CD14-positive monocyte (primary cell): Measurements from ENCODE around the gene TNFRSF8. TPM values are rescaled to one million over a fixed set of nuclear protein-coding genes. Genes with fewer than 3 reads are reported as not detected.
A peak's percentile ranks its signal among the peaks of the same experiment; 100 is the strongest.

ENCODE experiments used
- DNase-seq, 3 donors: peaks; one replicate each; pipeline ENCODE4 v3.0.0-alpha.2; 2011 to 2022
- H2AFZ ChIP-seq: 2 replicates; pipeline ENCODE4 v1.6.0; 2012; ENCODE audit warnings: mild to moderate bottlenecking, low read depth, low read length, inconsistent platforms; ENCODE audit not compliant: insufficient read depth, poor library complexity, severe bottlenecking
- H3K27ac ChIP-seq, 2 donors: 1 replicate in 1 of 2; 2 replicates in 1 of 2; pipeline ENCODE4 v1.5.1; 2012 to 2013; ENCODE audit warnings: low read length in 2 of 2, control low read depth in 1 of 2, inconsistent platforms in 1 of 2, low read depth in 1 of 2, mild to moderate bottlenecking in 1 of 2
- H3K27me3 ChIP-seq, 2 donors: one replicate each; pipeline versions ENCODE4 v1.6.0 to v1.6.1; 2011 to 2013; ENCODE audit warnings: low read length in 2 of 2; ENCODE audit not compliant: control insufficient read depth in 2 of 2, insufficient read depth in 2 of 2
- H3K36me3 ChIP-seq, 2 donors: replicated peaks in 1 of 2; 1 replicate in 1 of 2; 2 replicates in 1 of 2; pipeline versions ENCODE4 v1.5.1 to v1.6.1; 2012 to 2013; ENCODE audit warnings: low read length in 2 of 2, control low read depth in 1 of 2, inconsistent platforms in 1 of 2, mild to moderate bottlenecking in 1 of 2; ENCODE audit not compliant: insufficient read depth in 2 of 2, control insufficient read depth in 1 of 2
- H3K4me1 ChIP-seq, 2 donors: 1 replicate in 1 of 2; 2 replicates in 1 of 2; pipeline versions ENCODE4 v1.5.1 to v1.6.1; 2012 to 2013; ENCODE audit warnings: low read length in 2 of 2, control low read depth in 1 of 2, inconsistent platforms in 1 of 2, mild to moderate bottlenecking in 1 of 2, moderate library complexity in 1 of 2; ENCODE audit not compliant: insufficient read depth in 2 of 2, control insufficient read depth in 1 of 2
- H3K4me2 ChIP-seq: replicated peaks from 2 replicates; pipeline ENCODE3; 2012; ENCODE audit warnings: low read length, moderate library complexity, mild to moderate bottlenecking; ENCODE audit not compliant: poor library complexity, severe bottlenecking; ENCODE audit errors: extremely low read depth
- H3K4me3 ChIP-seq, 3 experiments: fragments of 200-600 bp in 1 of 3; sonication (generic) in 1 of 3; replicated peaks in 1 of 3; 1 replicate in 2 of 3; 2 replicates in 1 of 3; pipeline ENCODE4 v1.5.1; 2011 to 2013; ENCODE audit warnings: low read length in 3 of 3, mild to moderate bottlenecking in 3 of 3, control low read depth in 2 of 3, low read depth in 2 of 3, inconsistent platforms in 1 of 3, moderate library complexity in 1 of 3
- H3K79me2 ChIP-seq: 2 replicates; pipeline ENCODE4 v1.6.0; 2012; ENCODE audit warnings: mild to moderate bottlenecking, control low read depth, inconsistent platforms, low read length, moderate library complexity; ENCODE audit not compliant: insufficient read depth
- H3K9ac ChIP-seq: 2 replicates; pipeline ENCODE4 v1.6.0; 2017; ENCODE audit warnings: low read length, mild to moderate bottlenecking; ENCODE audit not compliant: insufficient read depth, poor library complexity, severe bottlenecking
- H3K9me3 ChIP-seq, 2 donors: replicated peaks in 1 of 2; 1 replicate in 1 of 2; 2 replicates in 1 of 2; pipeline versions ENCODE4 v1.5.1 to v1.6.1; 2012 to 2013; ENCODE audit warnings: low read length in 2 of 2, control low read depth in 1 of 2; ENCODE audit not compliant: control insufficient read depth in 1 of 2, insufficient read depth in 1 of 2
- H4K20me1 ChIP-seq: 2 replicates; pipeline ENCODE4 v1.6.0; 2012; ENCODE audit warnings: mild to moderate bottlenecking, low read length, control low read depth, moderate library complexity; ENCODE audit not compliant: insufficient read depth
- H3K27ac Mint-ChIP-seq, 7 donors: one replicate each; pipeline ENCODE4 v1.8.0; 2020; ENCODE audit warnings: mild to moderate bottlenecking in 7 of 7, mixed read lengths in 7 of 7, moderate library complexity in 6 of 7, inconsistent platforms in 2 of 7
- H3K27me3 Mint-ChIP-seq, 3 donors: one replicate each; pipeline ENCODE4 v1.8.0; 2021 to 2022; ENCODE audit warnings: low read depth in 3 of 3, mild to moderate bottlenecking in 3 of 3, mixed read lengths in 3 of 3, moderate library complexity in 3 of 3, inconsistent platforms in 1 of 3
- H3K36me3 Mint-ChIP-seq, 2 donors: one replicate each; pipeline ENCODE4 v1.8.0; 2020; ENCODE audit warnings: mixed read lengths in 2 of 2, inconsistent platforms in 1 of 2, mild to moderate bottlenecking in 1 of 2
- H3K4me1 Mint-ChIP-seq: one replicate; pipeline ENCODE4 v1.8.0; 2020; ENCODE audit warnings: mild to moderate bottlenecking, mixed read lengths
- H3K4me3 Mint-ChIP-seq, 2 donors: one replicate each; pipeline ENCODE4 v1.8.0; 2020; ENCODE audit warnings: mild to moderate bottlenecking in 2 of 2, mixed read lengths in 2 of 2, moderate library complexity in 1 of 2
- H3K9me3 Mint-ChIP-seq, 7 donors: one replicate each; pipeline ENCODE4 v1.8.0; 2020 to 2022; ENCODE audit warnings: mixed read lengths in 7 of 7, mild to moderate bottlenecking in 6 of 7, moderate library complexity in 6 of 7, inconsistent platforms in 2 of 7
- WGBS: methylation state at CpG from one replicate; pipeline ENCODE4 v1.1.5; 2013; ENCODE audit warnings: missing lambda C conversion rate; ENCODE audit not compliant: insufficient coverage; 5-methylcytosine and 5-hydroxymethylcytosine counted together
- intact Hi-C, 2 donors: fragments of 100-400 bp; cut with micrococcal nuclease; formaldehyde crosslinking; loops; one replicate each; pipeline versions ENCODE4 v1.15.0 to v1.15.1; 2023
- polyA plus RNA-seq, 3 donors: library from polyadenylated mRNA; depleted of rRNA in 1 of 3; unstranded in 2 of 3; stranded (reverse) in 1 of 3; fragments of 300-500 nt in 2 of 3; fragments of >200 nt in 1 of 3; fragmentation: Illumina TruSeq in 2 of 3; gene quantifications; 1 replicate in 2 of 3; 2 replicates in 1 of 3; pipeline ENCODE4 v1.2.3, GENCODE V29; 2012 to 2021
- TF ChIP-seq, protein P1 (sequence below): fragments of 200-600 bp; IDR thresholded peaks from one replicate; pipeline ENCODE4 v1.8.0; 2022; ENCODE audit warnings: antibody characterized with exemption, mild to moderate bottlenecking

Gene TNFRSF8
- polyA plus RNA-seq, 3 donors, result 10.9 to 11.9 (median 11.8) TPM

DNA sequence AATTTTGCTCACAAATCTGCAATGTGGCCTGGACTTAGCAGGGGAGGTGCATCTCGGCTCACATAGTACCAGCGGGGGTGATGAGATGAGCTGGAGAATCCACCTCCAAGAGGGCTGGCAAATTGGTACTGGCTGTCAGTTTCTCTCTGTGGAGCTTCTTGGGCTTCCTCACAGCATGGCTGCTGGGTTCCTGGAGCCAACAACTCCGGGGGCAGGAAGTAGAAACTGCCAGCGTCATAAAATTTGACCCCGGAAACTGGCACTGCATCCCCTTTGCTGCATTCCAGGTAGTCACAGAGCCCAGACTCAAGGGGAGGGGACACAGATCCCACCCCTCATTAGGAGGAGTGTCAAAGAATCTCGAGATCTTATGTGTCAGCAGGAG is 86.7 kb downstream of the TNFRSF8 start:
- Histone ChIP-seq H3K4me3 (peak overlapping the region in 1 of 3 experiments; percentile 6), H3K9ac (peak overlapping the region; percentile 44), H4K20me1 (no peaks in the 10 kb centered on the region), H3K4me1 (peaks cover 95 to 97% of the 10 kb centered on the region in 2 donors), H3K27me3 (no peaks in the 10 kb centered on the region), H2AFZ (no peak overlapping the region), H3K27ac (peak overlapping the region; percentile 98 to 100), H3K9me3 (peaks cover 0 to 7% of the 10 kb centered on the region in 2 donors), H3K4me2 (peak overlapping the region; percentile 31), H3K36me3 (no peaks in the 10 kb centered on the region), H3K79me2 (peaks cover 7% of the 10 kb centered on the region)
- Mint-ChIP-seq H3K27me3 (peaks cover 0 to 2% (median 2%) of the 10 kb centered on the region in 3 donors), H3K27ac (peak overlapping the region; percentile 99 to 100 (median 100)), H3K9me3 (peaks cover 3 to 17% (median 12%) of the 10 kb centered on the region in 7 donors), H3K4me1 (peaks cover 94% of the 10 kb centered on the region), H3K36me3 (peaks cover 25 to 30% of the 10 kb centered on the region in 2 donors), H3K4me3 (no peak overlapping the region)
- intact Hi-C loops, result no loop called here
- TF ChIP-seq, protein P1, sequence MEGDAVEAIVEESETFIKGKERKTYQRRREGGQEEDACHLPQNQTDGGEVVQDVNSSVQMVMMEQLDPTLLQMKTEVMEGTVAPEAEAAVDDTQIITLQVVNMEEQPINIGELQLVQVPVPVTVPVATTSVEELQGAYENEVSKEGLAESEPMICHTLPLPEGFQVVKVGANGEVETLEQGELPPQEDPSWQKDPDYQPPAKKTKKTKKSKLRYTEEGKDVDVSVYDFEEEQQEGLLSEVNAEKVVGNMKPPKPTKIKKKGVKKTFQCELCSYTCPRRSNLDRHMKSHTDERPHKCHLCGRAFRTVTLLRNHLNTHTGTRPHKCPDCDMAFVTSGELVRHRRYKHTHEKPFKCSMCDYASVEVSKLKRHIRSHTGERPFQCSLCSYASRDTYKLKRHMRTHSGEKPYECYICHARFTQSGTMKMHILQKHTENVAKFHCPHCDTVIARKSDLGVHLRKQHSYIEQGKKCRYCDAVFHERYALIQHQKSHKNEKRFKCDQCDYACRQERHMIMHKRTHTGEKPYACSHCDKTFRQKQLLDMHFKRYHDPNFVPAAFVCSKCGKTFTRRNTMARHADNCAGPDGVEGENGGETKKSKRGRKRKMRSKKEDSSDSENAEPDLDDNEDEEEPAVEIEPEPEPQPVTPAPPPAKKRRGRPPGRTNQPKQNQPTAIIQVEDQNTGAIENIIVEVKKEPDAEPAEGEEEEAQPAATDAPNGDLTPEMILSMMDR, result no peak
- DNase-seq, result no peak
- WGBS, result 100% methylated on average over 2 of the region's 6 CpGs

- no peaks in the 10 kb centered on the region for H4K20me1 ChIP-seq
- peak overlapping the region; percentile 31 for H3K4me2 ChIP-seq
- peaks cover 0 to 7% of the 10 kb centered on the region in 2 donors for H3K9me3 ChIP-seq
- H3K4me3 ChIP-seq, result peak overlapping the region in 1 of 3 experiments; percentile 42
- no peaks in the 10 kb centered on the region for H3K27me3 ChIP-seq
- WGBS, result 17% methylated on average over 8 of the region's 9 CpGs
- intact Hi-C loops, result no loop called here
- peaks cover 94% of the 10 kb centered on the region for H3K4me1 Mint-ChIP-seq
- peaks cover 3 to 17% (median 12%) of the 10 kb centered on the region in 7 donors for H3K9me3 Mint-ChIP-seq
- H3K79me2 ChIP-seq, result peaks cover 7% of the 10 kb centered on the region
- H3K27ac ChIP-seq, result peak overlapping the region; percentile 98 to 100
- H3K36me3 ChIP-seq, result no peaks in the 10 kb centered on the region
- H3K27me3 Mint-ChIP-seq, result peaks cover 0 to 2% (median 2%) of the 10 kb centered on the region in 3 donors
- peak overlapping the region; percentile 99 to 100 (median 100) for H3K27ac Mint-ChIP-seq
- H3K4me3 Mint-ChIP-seq, result peak overlapping the region; percentile 68 to 84
- TF ChIP-seq, protein P1, result no peak
- peak in 2 of 3 donors; percentile 74 to 83 for DNase-seq
- peaks cover 21 to 25% of the 10 kb centered on the region in 2 donors for H3K36me3 Mint-ChIP-seq
- peak overlapping the region; percentile 44 for H3K9ac ChIP-seq
- H3K4me1 ChIP-seq, result peaks cover 94 to 97% of the 10 kb centered on the region in 2 donors
- no peak overlapping the region for H2AFZ ChIP-seq
Measured at GRCh38 chr1:12150456-12151200, 87.5 kb downstream of the TNFRSF8 start.
